GM19025 (cell line): ENCODE measurements around the gene NME1.
"Not testable (repeated sequence)": the region's sequence is repeated elsewhere in the genome, so short reads cannot be mapped to it uniquely, and the experiment has no call there.

Source experiments
- ATAC-seq: cut with Tn5 transposase; IDR thresholded peaks from one replicate; pipeline ENCODE4 v1.9.1; 2021; ENCODE audit warnings: mild to moderate bottlenecking, low read depth, moderate library complexity; ENCODE audit not compliant: unreplicated experiment

The NME1 gene

GRCh38 chr17:51144266-51145022 is 8.9 kb upstream of the NME1 start:
- ATAC-seq = no peak

GRCh38 chr17:51147650-51148049 is 5.7 kb upstream of the NME1 start:
- ATAC-seq = no peak

GRCh38 chr17:51149163-51149562 is 4.2 kb upstream of the NME1 start:
- no peak for ATAC-seq

GRCh38 chr17:51150932-51151331 is 2.4 kb upstream of the NME1 start:
- no peak for ATAC-seq

GRCh38 chr17:51152766-51153209 is 571 bp upstream of the NME1 start:
- ATAC-seq = no peak

GRCh38 chr17:51154176-51154575 is 817 bp downstream of the NME1 start:
- ATAC-seq = no peak

GRCh38 chr17:51155416-51155815 is 2.1 kb downstream of the NME1 start:
- no peak for ATAC-seq

- no peak for ATAC-seq
Observed at GRCh38 chr17:51159604-51160003, 6.2 kb downstream of the NME1 start.

GRCh38 chr17:51161541-51161940 is 8.2 kb downstream of the NME1 start:
- no peak for ATAC-seq

GRCh38 chr17:51164911-51165679 is 11.7 kb downstream of the NME1 start:
- no peak for ATAC-seq

- ATAC-seq = peak; percentile 10
Observed at GRCh38 chr17:51165680-51166197, 12.4 kb downstream of the NME1 start.

GRCh38 chr17:51166198-51166986 is 13.0 kb downstream of the NME1 start, which contains the start of gene NME2:
Gene NME2 (plus strand): TSS chr17:51166411. CDS start chr17:51166831, 420 bp downstream.
- peak; percentile 82 for ATAC-seq

GRCh38 chr17:51166987-51167931 is 13.9 kb downstream of the NME1 start:
- ATAC-seq = peak; percentile 35

GRCh38 chr17:51169340-51169739 is 16.0 kb downstream of the NME1 start:
- no peak for ATAC-seq

GRCh38 chr17:51170736-51171135 is 17.4 kb downstream of the NME1 start:
- ATAC-seq = no peak

GRCh38 chr17:51172030-51172429 is 18.7 kb downstream of the NME1 start:
- ATAC-seq = not testable (repeated sequence)

- no peak for ATAC-seq
Observed at GRCh38 chr17:51180486-51180885, 27.1 kb downstream of the NME1 start.

- ATAC-seq = no peak
Observed at GRCh38 chr17:51184124-51184523, 30.8 kb downstream of the NME1 start.

GRCh38 chr17:51185763-51186332 is 32.5 kb downstream of the NME1 start:
- ATAC-seq = no peak
